T-helper 2 cell treated with Interferon-gamma antibody and Interleukin-4, amounts not matched to agents 5 μg/mL and 100 μg/mL, for 36 hours (primary cell): ENCODE data around the gene THEM5.

Source experiments
- DNase-seq: peaks from one replicate; pipeline ENCODE4 v3.0.0; 2021; ENCODE audit warnings: low spot score
- H3K27ac Mint-ChIP-seq: one replicate; pipeline ENCODE4 v1.8.0; 2021; ENCODE audit warnings: mild to moderate bottlenecking, mixed read lengths
- H3K27me3 Mint-ChIP-seq: one replicate; pipeline ENCODE4 v1.8.0; 2021; ENCODE audit warnings: low read depth, mixed read lengths
- H3K36me3 Mint-ChIP-seq: one replicate; pipeline ENCODE4 v1.8.0; 2021; ENCODE audit warnings: low read depth, mixed read lengths
- H3K4me1 Mint-ChIP-seq: one replicate; pipeline ENCODE4 v1.8.0; 2021; ENCODE audit warnings: low read depth, mixed read lengths
- H3K4me3 Mint-ChIP-seq: one replicate; pipeline ENCODE4 v1.8.0; 2022; ENCODE audit warnings: mild to moderate bottlenecking, moderate library complexity, mixed read lengths
- H3K9me3 Mint-ChIP-seq: one replicate; pipeline ENCODE4 v1.8.0; 2021; ENCODE audit warnings: mixed read lengths

The THEM5 gene

GRCh38 chr1:151814971-151815545 lies 38.5 kb downstream of the THEM5 start:
- Mint-ChIP-seq H3K9me3 (no peaks in the 10 kb centered on the region), H3K4me1 (peaks cover 15% of the 10 kb centered on the region), H3K4me3 (no peak overlapping the region), H3K27ac (no peak overlapping the region), H3K27me3 (no peaks in the 10 kb centered on the region), H3K36me3 (no peaks in the 10 kb centered on the region)
- no peak for DNase-seq

GRCh38 chr1:151814426-151814825 lies 39.1 kb downstream of the THEM5 start:
- no peaks in the 10 kb centered on the region for H3K36me3 Mint-ChIP-seq
- peaks cover 15% of the 10 kb centered on the region for H3K4me1 Mint-ChIP-seq
- DNase-seq = no peak
- no peaks in the 10 kb centered on the region for H3K27me3 Mint-ChIP-seq
- H3K4me3 Mint-ChIP-seq = no peak overlapping the region
- H3K9me3 Mint-ChIP-seq = no peaks in the 10 kb centered on the region
- H3K27ac Mint-ChIP-seq = no peak overlapping the region

- H3K36me3 Mint-ChIP-seq = no peaks in the 10 kb centered on the region
- no peaks in the 10 kb centered on the region for H3K27me3 Mint-ChIP-seq
- H3K4me3 Mint-ChIP-seq = no peak overlapping the region
- H3K9me3 Mint-ChIP-seq = no peaks in the 10 kb centered on the region
- no peak overlapping the region for H3K27ac Mint-ChIP-seq
- H3K4me1 Mint-ChIP-seq = peaks cover 15% of the 10 kb centered on the region
- no peak for DNase-seq
Measured at GRCh38 chr1:151813271-151813977, 40.1 kb downstream of the THEM5 start.

GRCh38 chr1:151811181-151811580 lies 42.3 kb downstream of the THEM5 start:
- Mint-ChIP-seq H3K36me3 (no peaks in the 10 kb centered on the region), H3K9me3 (no peaks in the 10 kb centered on the region), H3K27me3 (peaks cover 5% of the 10 kb centered on the region), H3K4me3 (no peak overlapping the region), H3K4me1 (peaks cover 10% of the 10 kb centered on the region), H3K27ac (no peak overlapping the region)
- DNase-seq = no peak

GRCh38 chr1:151809985-151810556 lies 43.4 kb downstream of the THEM5 start:
- peaks cover 3% of the 10 kb centered on the region for H3K4me1 Mint-ChIP-seq
- H3K27me3 Mint-ChIP-seq = peaks cover 5% of the 10 kb centered on the region

GRCh38 chr1:151809290-151809984 lies 44.1 kb downstream of the THEM5 start:
- Mint-ChIP-seq H3K27ac (no peak overlapping the region), H3K4me3 (no peak overlapping the region), H3K36me3 (no peaks in the 10 kb centered on the region), H3K9me3 (no peaks in the 10 kb centered on the region), H3K27me3 (peaks cover 5% of the 10 kb centered on the region), H3K4me1 (peaks cover 3% of the 10 kb centered on the region)
- DNase-seq = no peak

More at GRCh38 chr1:151809985-151810556, 43.4 kb downstream of the THEM5 start:
- H3K9me3 Mint-ChIP-seq = no peaks in the 10 kb centered on the region
- no peak overlapping the region for H3K4me3 Mint-ChIP-seq
- no peak for DNase-seq
- no peak overlapping the region for H3K27ac Mint-ChIP-seq
- H3K36me3 Mint-ChIP-seq = no peaks in the 10 kb centered on the region

- no peak for DNase-seq
- Mint-ChIP-seq H3K4me3 (no peak overlapping the region), H3K4me1 (peaks cover 2% of the 10 kb centered on the region), H3K27me3 (peaks cover 8% of the 10 kb centered on the region), H3K9me3 (no peaks in the 10 kb centered on the region), H3K27ac (no peak overlapping the region), H3K36me3 (no peaks in the 10 kb centered on the region)
Measured at GRCh38 chr1:151807766-151808165, 45.7 kb downstream of the THEM5 start.

GRCh38 chr1:151807131-151807530 lies 46.4 kb downstream of the THEM5 start:
- no peak overlapping the region for H3K4me3 Mint-ChIP-seq
- DNase-seq = no peak
- H3K27ac Mint-ChIP-seq = no peak overlapping the region
- no peaks in the 10 kb centered on the region for H3K36me3 Mint-ChIP-seq
- H3K27me3 Mint-ChIP-seq = peaks cover 8% of the 10 kb centered on the region
- H3K9me3 Mint-ChIP-seq = no peaks in the 10 kb centered on the region
- H3K4me1 Mint-ChIP-seq = no peaks in the 10 kb centered on the region

GRCh38 chr1:151806170-151806569 lies 47.3 kb downstream of the THEM5 start:
- no peak overlapping the region for H3K27ac Mint-ChIP-seq
- H3K9me3 Mint-ChIP-seq = no peaks in the 10 kb centered on the region
- no peaks in the 10 kb centered on the region for H3K4me1 Mint-ChIP-seq
- no peaks in the 10 kb centered on the region for H3K36me3 Mint-ChIP-seq
- H3K27me3 Mint-ChIP-seq = peaks cover 8% of the 10 kb centered on the region
- DNase-seq = no peak
- no peak overlapping the region for H3K4me3 Mint-ChIP-seq

GRCh38 chr1:151805066-151805820 lies 48.3 kb downstream of the THEM5 start, which contains the start of gene LINGO4:
TSS of gene LINGO4 (minus strand) at chr1:151805419. CDS start at chr1:151802704, 2,715 bp downstream.
- H3K4me1 Mint-ChIP-seq = no peaks in the 10 kb centered on the region
- no peak for DNase-seq
- H3K9me3 Mint-ChIP-seq = no peaks in the 10 kb centered on the region
- no peak within 1 kb of the TSS for H3K27ac Mint-ChIP-seq
- H3K4me3 Mint-ChIP-seq = no peak within 1 kb of the TSS
- no peaks in the 10 kb centered on the region for H3K36me3 Mint-ChIP-seq
- peaks cover 13% of the 10 kb centered on the region for H3K27me3 Mint-ChIP-seq

- DNase-seq = no peak
- H3K4me3 Mint-ChIP-seq = no peak overlapping the region
- H3K36me3 Mint-ChIP-seq = no peaks in the 10 kb centered on the region
- H3K9me3 Mint-ChIP-seq = no peaks in the 10 kb centered on the region
- no peak overlapping the region for H3K27ac Mint-ChIP-seq
- peaks cover 19% of the 10 kb centered on the region for H3K27me3 Mint-ChIP-seq
- H3K4me1 Mint-ChIP-seq = no peaks in the 10 kb centered on the region
Measured at GRCh38 chr1:151803915-151804314, 49.6 kb downstream of the THEM5 start.

- Mint-ChIP-seq H3K9me3 (no peaks in the 10 kb centered on the region), H3K27ac (no peak overlapping the region), H3K4me1 (no peaks in the 10 kb centered on the region), H3K27me3 (peaks cover 19% of the 10 kb centered on the region), H3K4me3 (no peak overlapping the region), H3K36me3 (no peaks in the 10 kb centered on the region)
- no peak for DNase-seq
Measured at GRCh38 chr1:151803164-151803563, 50.3 kb downstream of the THEM5 start.

- H3K36me3 Mint-ChIP-seq = no peaks in the 10 kb centered on the region
- H3K9me3 Mint-ChIP-seq = no peaks in the 10 kb centered on the region
- H3K4me3 Mint-ChIP-seq = no peak overlapping the region
- H3K27ac Mint-ChIP-seq = no peak overlapping the region
- H3K27me3 Mint-ChIP-seq = peaks cover 19% of the 10 kb centered on the region
- no peak for DNase-seq
- no peaks in the 10 kb centered on the region for H3K4me1 Mint-ChIP-seq
Measured at GRCh38 chr1:151802372-151802771, 51.1 kb downstream of the THEM5 start.
